Neural progenitor cell (in vitro differentiated cells): ENCODE measurements around the gene PYURF. TPM values are rescaled to one million over a fixed set of nuclear protein-coding genes. Genes with fewer than 3 reads are reported as not detected.

Source experiments
- DNase-seq: peaks from one replicate; pipeline ENCODE4 v3.0.0-alpha.2; 2016; ENCODE audit warnings: low spot score
- H2AFZ ChIP-seq: fragments of 200-600 bp; sonication (generic); replicated peaks from 2 replicates; pipeline ENCODE4 v1.6.1; 2016; ENCODE audit warnings: antibody characterized with exemption
- H3F3A ChIP-seq: fragments of 200-600 bp; sonication (generic); 2 replicates; pipeline ENCODE4 v1.6.1; 2016; ENCODE audit warnings: antibody characterized with exemption, low read depth
- H3K27ac ChIP-seq: fragments of 200-600 bp; sonication (generic); 2 replicates; pipeline ENCODE4 v1.5.1; 2016; ENCODE audit warnings: mild to moderate bottlenecking
- H3K27me3 ChIP-seq: fragments of 200-600 bp; sonication (generic); 2 replicates; pipeline ENCODE4 v1.6.1; 2016; ENCODE audit warnings: mild to moderate bottlenecking, moderate library complexity
- H3K36me3 ChIP-seq: fragments of 200-600 bp; sonication (generic); 2 replicates; pipeline ENCODE4 v1.5.1; 2016
- H3K4me1 ChIP-seq: fragments of 200-600 bp; sonication (generic); 2 replicates; pipeline ENCODE4 v1.6.1; 2016; ENCODE audit warnings: mixed run types
- H3K4me2 ChIP-seq: fragments of 200-600 bp; sonication (generic); 2 replicates; pipeline ENCODE4 v1.6.1; 2016
- H3K4me3 ChIP-seq: fragments of 200-600 bp; sonication (generic); 2 replicates; pipeline ENCODE4 v1.5.1; 2016
- H3K79me2 ChIP-seq: fragments of 200-600 bp; sonication (generic); 2 replicates; pipeline ENCODE4 v1.6.1; 2016; ENCODE audit warnings: low read depth
- H3K9ac ChIP-seq: fragments of 200-600 bp; sonication (generic); 2 replicates; pipeline ENCODE4 v1.6.1; 2016
- H3K9me3 ChIP-seq: fragments of 200-600 bp; sonication (generic); 2 replicates; pipeline ENCODE4 v1.5.1; 2016; ENCODE audit warnings: low read depth
- H4K20me1 ChIP-seq: fragments of 200-600 bp; sonication (generic); 2 replicates; pipeline ENCODE4 v1.6.1; 2016; ENCODE audit warnings: low read depth
- H3K27ac Mint-ChIP-seq: 3 replicates; pipeline ENCODE4 v1.8.0; 2021; ENCODE audit warnings: mixed read lengths
- H3K27me3 Mint-ChIP-seq: 2 replicates; pipeline ENCODE4 v1.8.0; 2022; ENCODE audit warnings: low read depth, mild to moderate bottlenecking, inconsistent platforms, moderate library complexity, mixed read lengths; ENCODE audit not compliant: insufficient read depth
- H3K36me3 Mint-ChIP-seq: 3 replicates; pipeline ENCODE4 v1.8.0; 2021; ENCODE audit warnings: mixed read lengths
- H3K4me1 Mint-ChIP-seq: 3 replicates; pipeline ENCODE4 v1.8.0; 2021; ENCODE audit warnings: mixed read lengths
- H3K4me3 Mint-ChIP-seq: 3 replicates; pipeline ENCODE4 v1.8.0; 2021; ENCODE audit warnings: mild to moderate bottlenecking, moderate library complexity, mixed read lengths
- H3K9me3 Mint-ChIP-seq: 3 replicates; pipeline ENCODE4 v1.8.0; 2020; ENCODE audit warnings: mixed read lengths
- CTCF ChIP-seq: fragments of 200-600 bp; sonication (generic); IDR thresholded peaks from 2 replicates; pipeline ENCODE4 v1.5.1; 2017; ENCODE audit warnings: antibody characterized with exemption, mild to moderate bottlenecking
- EZH2 ChIP-seq: fragments of 200-600 bp; sonication (generic); IDR thresholded peaks from 2 replicates; pipeline ENCODE4 v1.6.1; 2017; ENCODE audit warnings: antibody characterized with exemption, mild to moderate bottlenecking, moderate library complexity
- EZH2phosphoT487 ChIP-seq: fragments of 200-600 bp; sonication (generic); IDR thresholded peaks from 2 replicates; pipeline ENCODE4 v1.6.1; 2017; ENCODE audit warnings: antibody characterized with exemption
- total RNA-seq: library from RNA; depleted of rRNA; stranded (reverse); fragments of >200 nt; gene quantifications from 2 replicates; pipeline ENCODE4 v1.2.3, GENCODE V29; 2015; ENCODE audit warnings: low replicate concordance

Gene PYURF
- total RNA-seq, 1 donor from 2014 or later: 106 TPM

- H3K27me3 Mint-ChIP-seq: no peaks in the 10 kb centered on the region
- H3K36me3 Mint-ChIP-seq: no peaks in the 10 kb centered on the region
- TF ChIP-seq EZH2phosphoT487 (no peak), CTCF (no peak), EZH2 (no peak)
- H3K4me2 ChIP-seq: no peak overlapping the region
- H4K20me1 ChIP-seq: no peaks in the 10 kb centered on the region
- no peak overlapping the region for H3K4me3 ChIP-seq
- no peaks in the 10 kb centered on the region for H3K4me1 Mint-ChIP-seq
- H2AFZ ChIP-seq: no peak overlapping the region
- H3K79me2 ChIP-seq: no peaks in the 10 kb centered on the region
- no peak overlapping the region for H3K9ac ChIP-seq
- DNase-seq: no peak
- no peaks in the 10 kb centered on the region for H3K9me3 ChIP-seq
- no peaks in the 10 kb centered on the region for H3F3A ChIP-seq
- H3K27ac ChIP-seq: no peak overlapping the region
- H3K27me3 ChIP-seq: no peaks in the 10 kb centered on the region
- no peaks in the 10 kb centered on the region for H3K9me3 Mint-ChIP-seq
- no peaks in the 10 kb centered on the region for H3K4me1 ChIP-seq
- H3K27ac Mint-ChIP-seq: no peak overlapping the region
- no peak overlapping the region for H3K4me3 Mint-ChIP-seq
- no peaks in the 10 kb centered on the region for H3K36me3 ChIP-seq
These were observed 45.3 kb downstream of the PYURF start for GRCh38 chr4:88478247-88478646.

- no peak for DNase-seq
- no peaks in the 10 kb centered on the region for H3F3A ChIP-seq
- TF ChIP-seq EZH2 (no peak), EZH2phosphoT487 (no peak), CTCF (no peak)
- H4K20me1 ChIP-seq: no peaks in the 10 kb centered on the region
- H3K4me2 ChIP-seq: no peak overlapping the region
- no peaks in the 10 kb centered on the region for H3K27me3 ChIP-seq
- no peaks in the 10 kb centered on the region for H3K9me3 ChIP-seq
- Mint-ChIP-seq H3K9me3 (no peaks in the 10 kb centered on the region), H3K36me3 (no peaks in the 10 kb centered on the region), H3K27ac (no peak overlapping the region), H3K4me1 (no peaks in the 10 kb centered on the region), H3K4me3 (no peak overlapping the region), H3K27me3 (no peaks in the 10 kb centered on the region)
- H3K27ac ChIP-seq: no peak overlapping the region
- no peak overlapping the region for H3K9ac ChIP-seq
- no peaks in the 10 kb centered on the region for H3K36me3 ChIP-seq
- no peaks in the 10 kb centered on the region for H3K4me1 ChIP-seq
- H3K79me2 ChIP-seq: no peaks in the 10 kb centered on the region
- no peak overlapping the region for H2AFZ ChIP-seq
- no peak overlapping the region for H3K4me3 ChIP-seq
These were observed 46.2 kb downstream of the PYURF start for GRCh38 chr4:88477229-88477860.

Other genes starting within 250 kb of the PYURF start
- gene PPM1K, start 239.2 kb downstream of the PYURF start, total RNA-seq: 6.4 and 7.3 TPM in 2 replicates
- gene HERC6, start 144.9 kb downstream of the PYURF start, total RNA-seq: 0.24 and 0.28 TPM in 2 replicates
- 4.1 and 6.6 TPM in 2 replicates for gene HERC5, start 66.7 kb downstream of the PYURF start, total RNA-seq
- gene HERC3, start 68.7 kb upstream of the PYURF start, total RNA-seq: 2.3 and 4.1 TPM in 2 replicates
- gene NAP1L5, start 174.1 kb upstream of the PYURF start, total RNA-seq: 2.4 and 6.9 TPM in 2 replicates